HG02852 (cell line): Measurements from ENCODE around the gene FHDC1.

Experiments used
- ATAC-seq: cut with Tn5 transposase; IDR thresholded peaks from one replicate; pipeline ENCODE4 v1.9.1; 2021; ENCODE audit warnings: mild to moderate bottlenecking, moderate library complexity; ENCODE audit not compliant: unreplicated experiment

Gene FHDC1

DNA sequence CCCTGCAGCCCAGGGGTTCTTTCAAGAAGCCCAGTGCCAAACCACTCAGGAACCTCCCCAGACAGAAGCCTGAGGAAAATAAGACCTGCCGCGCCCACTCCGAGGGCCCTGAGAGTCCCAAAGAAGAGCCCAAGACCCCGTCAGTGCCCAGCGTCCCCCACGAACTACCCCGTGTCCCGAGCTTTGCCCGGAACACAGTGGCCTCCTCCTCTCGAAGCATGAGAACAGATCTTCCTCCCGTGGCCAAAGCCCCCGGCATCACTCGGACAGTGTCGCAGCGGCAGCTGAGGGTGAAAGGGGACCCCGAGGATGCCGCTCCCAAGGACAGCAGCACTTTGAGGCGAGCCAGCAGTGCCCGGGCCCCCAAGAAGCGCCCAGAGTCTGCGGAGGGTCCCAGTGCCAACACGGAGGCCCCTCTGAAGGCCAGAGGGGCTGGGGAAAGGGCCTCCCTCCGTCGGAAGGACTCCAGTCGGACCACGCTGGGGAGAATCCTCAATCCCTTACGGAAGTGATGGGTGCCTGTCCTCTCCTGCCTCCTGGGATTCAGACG lies 40.2 kb downstream of the FHDC1 start:
- ATAC-seq, result no peak

DNA sequence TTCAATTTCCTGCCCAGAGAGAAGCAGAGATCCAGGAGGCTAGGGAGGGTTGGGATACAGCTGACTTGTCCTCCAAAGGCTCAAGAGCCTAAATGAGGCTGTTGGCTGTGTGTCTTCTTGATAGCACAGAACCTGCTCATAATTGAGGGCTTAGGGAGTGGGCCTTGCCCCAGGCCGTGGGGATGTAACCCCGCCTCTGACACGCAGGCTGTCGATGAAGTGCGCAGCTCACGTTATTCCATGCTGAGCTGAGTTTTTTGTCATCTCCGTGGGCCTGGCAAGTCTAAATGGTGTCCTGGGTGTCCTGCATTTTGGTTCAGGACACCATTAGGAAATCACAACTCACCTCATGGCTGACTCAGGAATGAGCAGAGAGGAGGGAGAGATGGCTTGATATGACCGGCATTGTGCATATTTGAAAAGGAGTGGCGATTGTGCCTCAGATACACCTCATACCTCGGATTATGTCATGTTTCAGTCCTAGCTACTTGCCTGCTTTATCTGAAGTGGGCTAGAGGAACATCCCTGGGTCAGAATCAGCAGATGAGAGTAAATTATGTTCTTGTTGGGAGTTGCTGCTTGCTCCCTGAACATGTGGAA lies 43.7 kb downstream of the FHDC1 start:
- ATAC-seq, result no peak

DNA sequence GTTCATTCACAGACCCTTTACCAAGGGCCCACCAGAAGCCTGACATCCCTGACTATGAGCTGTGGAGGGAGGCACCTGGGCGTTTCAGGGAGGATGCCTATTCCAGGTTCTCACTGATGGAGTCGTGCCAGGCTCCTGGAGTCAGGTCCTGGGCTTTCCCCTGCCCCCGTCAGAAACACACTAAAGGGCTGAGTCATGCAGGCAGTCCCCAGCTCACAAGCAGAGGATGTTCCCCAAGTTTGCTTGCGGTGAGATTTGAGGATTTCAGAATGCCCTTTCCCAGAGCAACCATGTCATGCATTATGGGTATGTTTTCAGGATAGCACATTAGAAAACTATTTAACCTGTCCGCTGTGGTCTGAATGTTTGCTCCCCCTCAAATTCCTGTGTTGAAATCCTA lies 45.2 kb downstream of the FHDC1 start:
- no peak for ATAC-seq

DNA sequence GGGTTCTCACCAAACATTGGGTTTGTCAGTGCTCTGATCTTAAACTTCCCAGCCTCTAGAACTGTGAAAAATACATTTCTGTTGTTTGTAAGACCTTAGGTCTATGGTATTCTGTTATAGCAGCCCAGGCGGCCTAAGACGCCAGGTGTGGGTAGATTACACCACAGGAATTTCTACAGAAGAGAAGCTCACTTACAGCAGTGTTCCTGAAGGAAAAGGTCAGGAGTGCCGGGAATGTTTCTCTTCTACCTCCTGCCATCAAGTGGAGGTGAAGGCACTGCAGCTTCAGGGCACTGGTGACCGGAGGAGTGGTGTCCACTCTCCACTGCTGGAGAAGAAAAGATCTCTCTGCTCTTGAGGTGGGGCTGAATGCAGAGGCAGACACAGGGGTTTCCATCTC lies 45.7 kb downstream of the FHDC1 start:
- no peak for ATAC-seq

DNA sequence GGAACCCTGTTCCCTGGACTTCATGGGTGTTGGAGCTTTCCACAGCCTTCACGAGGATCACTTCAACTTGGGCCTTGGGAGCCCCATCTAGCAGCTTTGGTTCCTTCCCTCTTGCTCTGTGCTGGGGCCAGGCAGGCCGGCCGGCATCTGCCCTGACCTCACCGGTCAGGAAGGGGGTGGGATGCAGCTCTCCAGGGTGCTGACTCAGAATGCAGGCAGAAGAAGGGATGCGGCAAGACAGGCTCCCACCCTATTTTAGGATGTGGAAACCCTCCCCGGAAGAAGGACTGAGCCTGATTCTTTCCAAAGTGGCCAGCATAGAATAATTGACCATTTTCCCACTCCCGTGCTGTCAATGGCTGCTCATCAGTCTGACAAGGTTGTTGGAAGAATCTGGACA lies 47.1 kb downstream of the FHDC1 start:
- no peak for ATAC-seq

DNA sequence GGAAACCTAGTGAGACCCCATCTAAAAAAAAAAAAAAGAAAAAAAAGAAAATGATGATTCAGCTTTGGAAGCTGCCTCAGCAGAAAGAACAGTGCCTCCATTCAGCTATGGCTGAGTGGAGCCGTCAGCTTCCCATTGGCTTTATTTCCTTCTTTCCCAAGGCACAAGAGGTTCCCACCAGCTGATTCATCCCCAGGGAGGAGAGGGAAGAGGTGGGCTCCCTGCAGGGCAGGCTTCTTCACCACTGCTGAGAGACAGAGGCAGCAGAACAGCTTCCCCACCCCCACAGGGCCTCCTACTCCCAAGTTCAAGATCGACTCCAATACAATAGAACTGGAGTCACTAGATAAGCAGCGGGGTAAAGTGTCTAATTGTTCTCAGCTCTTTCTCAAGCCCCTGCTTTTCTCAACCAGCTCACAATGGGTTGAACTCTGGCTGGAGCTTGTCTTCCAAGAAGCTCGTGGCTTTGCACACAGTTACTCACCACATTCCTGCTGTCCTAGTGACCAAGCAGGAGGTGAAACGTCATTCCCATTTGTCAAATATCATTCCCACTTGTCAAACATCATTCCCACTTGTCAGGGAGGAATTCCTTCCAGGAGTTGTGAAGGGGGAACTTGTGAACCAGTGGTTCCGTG lies 47.8 kb downstream of the FHDC1 start:
- ATAC-seq, result no peak

DNA sequence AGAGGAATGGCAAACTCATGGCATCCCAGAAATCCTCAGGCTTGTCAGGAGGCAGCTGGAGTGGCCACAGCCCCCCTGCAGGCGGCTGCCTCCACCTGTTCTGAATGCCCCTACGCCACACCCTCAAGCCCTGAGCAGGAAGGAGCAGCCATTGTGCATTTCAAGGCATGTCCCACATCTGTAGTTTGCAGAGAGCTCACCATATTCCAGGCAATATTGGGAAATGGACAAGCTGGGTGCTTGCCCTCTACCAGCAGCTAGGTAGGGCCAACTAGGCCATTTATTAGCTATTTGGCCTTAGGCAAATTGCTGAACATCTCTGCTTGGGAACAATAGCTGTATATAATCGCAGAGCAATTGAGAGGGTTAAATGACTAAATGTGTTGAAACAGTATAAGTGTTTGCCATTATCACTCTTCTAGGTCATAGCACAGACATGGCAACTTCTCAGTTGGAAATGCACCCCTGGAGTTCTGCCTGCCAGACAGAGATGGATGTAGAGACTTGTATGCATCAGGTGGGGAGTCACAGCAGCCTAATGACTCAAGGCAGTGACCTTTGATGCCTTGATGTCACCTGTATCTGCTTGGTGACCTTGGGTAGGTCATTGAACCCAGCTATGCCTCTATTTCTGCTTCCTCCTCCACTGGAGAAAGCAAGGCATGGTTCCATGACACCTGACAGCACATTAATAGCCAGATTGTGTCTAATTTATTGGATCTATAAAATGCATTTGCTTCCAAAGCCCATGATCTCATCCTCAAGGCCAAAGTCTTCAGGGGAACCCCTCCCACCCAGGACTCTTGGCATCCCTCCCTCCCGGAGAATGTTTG lies 52.8 kb downstream of the FHDC1 start:
- no peak for ATAC-seq

DNA sequence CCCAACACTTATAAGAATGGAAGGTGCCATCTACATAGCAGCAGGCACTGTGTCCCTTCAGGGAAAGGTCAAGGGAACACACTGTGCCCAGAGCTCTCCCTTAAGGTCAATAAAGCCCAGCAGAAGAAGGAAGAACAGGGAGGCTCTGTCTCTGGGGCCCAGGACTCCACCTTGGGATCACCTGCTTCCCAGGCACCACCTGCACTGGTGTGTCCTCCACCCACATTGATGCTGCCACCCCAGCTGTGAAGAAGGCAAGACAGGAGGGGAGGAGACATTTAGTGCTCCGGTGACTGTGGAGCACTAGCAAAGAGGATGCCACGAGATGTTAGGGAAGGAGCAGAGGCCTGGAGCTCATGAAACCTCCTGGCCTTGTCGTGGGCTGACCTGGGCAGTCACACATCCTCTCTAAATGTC lies 53.4 kb downstream of the FHDC1 start:
- ATAC-seq, result no peak

DNA sequence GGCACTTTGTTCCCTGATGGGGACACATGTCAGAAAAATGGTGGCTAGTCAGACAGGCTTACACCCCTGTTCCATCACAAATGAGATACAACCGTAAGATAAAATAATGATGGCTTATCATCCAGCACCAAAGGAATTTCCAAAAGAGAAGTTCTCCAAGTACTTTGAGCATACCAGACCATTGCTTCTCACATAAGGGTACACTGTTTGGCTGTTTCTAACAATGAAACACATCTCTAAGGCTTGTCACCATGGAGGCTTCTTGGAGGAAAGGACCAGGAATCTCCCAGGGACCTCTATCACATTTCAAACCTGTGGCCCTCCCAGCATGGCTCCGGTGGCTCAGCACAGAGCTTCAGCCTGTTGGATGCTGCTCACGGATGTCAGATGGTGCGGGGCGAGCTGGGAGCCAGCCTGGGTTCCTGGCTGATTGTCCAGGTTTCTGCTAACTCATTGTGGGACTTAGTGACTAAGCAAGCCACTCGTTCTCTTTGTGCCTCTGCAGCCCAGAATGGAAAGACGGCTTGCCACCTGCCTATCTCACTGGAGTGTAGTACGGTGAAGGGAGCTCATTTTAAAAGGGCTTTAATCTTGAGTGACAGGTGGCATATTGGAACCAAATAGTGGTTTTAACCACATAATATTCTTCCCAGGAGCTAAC lies 54.5 kb downstream of the FHDC1 start:
- ATAC-seq, result no peak

DNA sequence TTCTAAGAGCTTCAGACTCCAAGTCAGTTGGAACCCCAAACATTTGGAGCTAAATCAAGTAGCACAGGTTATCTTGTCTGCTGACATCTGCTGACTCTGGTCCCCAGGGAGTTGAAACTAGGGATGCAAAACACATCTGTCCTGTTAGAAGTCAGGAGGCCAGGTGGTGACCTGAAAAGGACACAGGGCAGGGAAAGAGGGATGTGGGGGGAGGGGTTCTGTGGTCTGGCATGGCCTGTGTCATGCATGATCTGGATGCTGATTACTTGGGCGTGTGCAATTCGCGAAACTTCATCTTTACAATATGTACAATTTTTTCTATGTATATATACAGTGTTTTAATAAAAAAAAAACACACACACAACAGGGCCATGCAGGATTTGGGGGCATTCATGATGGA lies 55.3 kb downstream of the FHDC1 start:
- no peak for ATAC-seq

DNA sequence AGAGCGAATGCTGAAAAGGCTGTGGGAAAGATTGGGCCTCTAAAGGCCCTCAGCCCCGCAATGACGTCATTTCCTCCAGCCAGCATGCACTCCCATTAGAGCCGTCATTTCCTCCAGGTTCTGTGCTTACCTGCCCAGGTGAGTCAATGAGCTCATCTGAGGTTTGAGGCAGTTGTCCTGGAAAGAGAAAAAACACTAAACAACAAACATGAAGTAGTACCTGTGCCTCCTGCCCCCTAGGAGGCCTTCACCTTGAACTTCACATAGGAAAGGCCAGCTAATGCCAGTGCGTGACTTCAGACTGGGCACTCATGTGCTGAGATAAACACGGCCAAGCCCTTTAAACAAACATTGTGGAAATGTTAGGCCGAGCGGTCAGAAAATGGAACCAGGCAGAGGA lies 55.9 kb downstream of the FHDC1 start:
- no peak for ATAC-seq

DNA sequence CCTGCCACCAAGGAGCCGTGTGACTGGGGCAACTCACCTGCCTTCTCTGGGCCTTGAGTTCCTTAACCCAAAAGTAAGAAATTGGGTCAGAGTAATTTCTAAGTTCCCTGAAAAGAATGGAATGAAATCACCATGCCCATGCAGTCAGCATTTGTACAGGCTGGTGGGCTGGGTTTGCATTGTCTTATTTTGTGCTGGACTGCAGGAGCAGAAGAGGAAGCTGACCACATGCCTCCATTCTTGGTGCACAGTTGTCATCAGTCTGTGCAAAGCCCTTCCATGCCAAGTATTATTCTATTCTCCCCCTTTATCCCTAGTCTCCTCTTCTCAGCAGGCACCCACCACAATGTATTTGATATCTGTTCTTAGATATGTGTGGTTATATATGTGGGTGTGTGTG lies 56.3 kb downstream of the FHDC1 start:
- no peak for ATAC-seq

DNA sequence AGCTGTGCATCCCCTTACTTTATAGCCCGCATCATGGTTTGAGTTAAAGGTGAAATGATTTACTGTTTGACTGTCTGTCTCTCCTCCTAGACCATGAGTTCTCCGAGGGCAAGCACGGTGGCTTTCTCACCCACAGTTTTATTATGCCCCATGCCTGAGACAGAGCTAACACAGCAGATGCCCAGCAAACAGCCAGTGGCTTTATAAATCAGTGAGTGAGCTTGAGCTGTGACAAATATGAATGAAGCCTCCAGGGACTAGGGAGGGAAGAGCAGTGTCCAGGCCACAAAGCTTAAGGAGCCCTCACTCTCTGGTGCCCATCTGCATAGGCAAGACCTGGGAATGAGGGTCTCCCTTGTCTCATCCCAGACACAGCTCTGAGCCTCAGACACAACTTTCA lies 57.9 kb downstream of the FHDC1 start:
- ATAC-seq, result no peak

DNA sequence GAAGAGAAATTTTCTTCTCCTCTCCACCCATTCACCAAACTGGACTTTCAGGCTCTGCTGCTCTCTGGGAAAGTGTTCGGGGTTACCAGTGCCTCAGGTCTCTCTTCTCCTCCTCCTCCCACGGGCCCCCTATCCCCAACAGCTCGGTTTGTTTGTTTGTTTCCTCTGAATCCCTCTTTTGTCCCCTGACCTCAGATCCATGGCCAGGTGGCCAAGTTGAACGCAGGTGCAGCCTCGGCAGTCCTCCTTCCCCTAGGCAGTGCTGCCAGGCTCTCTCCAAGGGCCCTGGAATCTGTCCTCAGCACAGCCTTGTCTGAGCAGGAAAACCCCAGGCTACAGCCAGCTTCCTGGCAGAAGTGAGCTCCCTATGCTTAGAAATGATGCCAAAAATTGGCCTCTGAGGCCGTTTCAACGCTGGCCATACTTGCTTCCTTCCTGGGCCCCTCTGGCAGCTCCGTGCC lies 60.0 kb downstream of the FHDC1 start:
- ATAC-seq, result no peak

DNA sequence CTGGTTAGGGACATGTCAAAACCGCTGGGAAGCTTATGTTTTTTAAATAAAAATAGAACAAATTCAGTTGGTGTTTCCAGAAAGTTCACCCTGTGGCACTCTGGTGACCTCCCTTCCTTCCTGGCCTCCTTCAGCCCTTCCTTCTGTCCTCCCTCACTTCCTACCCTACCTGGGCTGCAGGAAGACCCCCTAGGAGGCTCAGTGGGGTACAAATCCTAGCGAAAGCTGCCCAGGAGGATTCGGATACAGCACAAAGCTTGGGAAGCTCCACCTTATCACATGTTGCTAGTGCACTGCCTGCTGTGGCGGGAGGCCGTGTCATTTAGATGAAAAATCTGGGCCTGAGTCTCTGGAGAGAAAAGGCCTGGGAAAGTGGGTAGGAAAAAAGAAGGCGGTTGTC lies 60.5 kb downstream of the FHDC1 start:
- ATAC-seq, result no peak

DNA sequence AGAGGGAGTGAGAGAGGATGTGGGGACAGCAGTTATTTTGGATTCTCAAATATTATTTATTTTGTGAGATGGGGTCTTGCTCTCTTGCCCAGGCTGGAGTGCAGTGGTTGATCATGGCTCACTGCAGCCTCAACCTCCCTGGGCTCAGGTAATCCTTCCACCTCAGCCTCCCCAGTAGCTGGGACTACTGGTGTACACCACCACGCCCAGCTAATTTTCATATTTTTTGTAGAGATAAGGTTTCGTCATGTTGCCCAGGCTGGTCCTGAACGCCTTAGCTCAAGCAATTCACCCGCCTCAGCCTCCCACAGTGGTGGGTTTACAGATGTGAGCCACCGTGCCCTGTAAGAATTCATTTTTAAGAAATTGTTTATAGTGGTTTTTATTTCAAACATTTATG lies 61.2 kb downstream of the FHDC1 start:
- ATAC-seq, result no peak

DNA sequence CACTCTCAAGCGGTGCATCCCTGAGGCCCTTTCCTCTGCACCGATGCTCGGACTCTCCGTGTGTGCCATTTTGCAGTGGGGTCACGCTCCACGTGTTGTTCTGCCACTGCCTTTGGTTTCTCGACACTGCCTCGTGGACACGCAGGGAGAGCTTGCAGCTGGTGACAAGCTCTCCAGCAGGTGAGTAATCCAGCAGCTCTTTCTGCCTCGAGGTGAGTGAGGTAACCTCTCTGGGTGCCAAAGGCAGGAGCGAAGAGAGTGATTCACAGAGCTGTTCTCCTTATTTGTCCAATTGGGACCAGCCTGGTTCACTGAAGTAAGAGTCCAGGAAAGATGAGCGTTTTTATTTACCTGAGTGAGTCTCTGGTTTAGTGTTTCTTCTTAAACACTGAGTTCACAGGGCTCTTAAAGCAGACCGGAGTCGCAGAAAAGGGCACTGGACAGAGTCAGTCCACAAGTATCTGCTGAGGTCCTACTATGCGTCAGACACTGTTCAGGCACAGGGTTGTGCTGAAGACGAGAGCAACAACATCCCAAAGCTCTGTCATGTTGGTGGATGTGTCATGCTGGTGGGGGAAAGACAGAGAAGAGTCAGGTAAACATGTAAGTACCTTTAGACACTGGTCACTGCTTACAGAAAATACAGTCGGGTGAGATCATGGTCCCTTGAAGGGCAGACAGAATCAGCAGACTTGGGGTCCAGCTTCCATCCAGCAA lies 61.8 kb downstream of the FHDC1 start:
- ATAC-seq, result no peak

DNA sequence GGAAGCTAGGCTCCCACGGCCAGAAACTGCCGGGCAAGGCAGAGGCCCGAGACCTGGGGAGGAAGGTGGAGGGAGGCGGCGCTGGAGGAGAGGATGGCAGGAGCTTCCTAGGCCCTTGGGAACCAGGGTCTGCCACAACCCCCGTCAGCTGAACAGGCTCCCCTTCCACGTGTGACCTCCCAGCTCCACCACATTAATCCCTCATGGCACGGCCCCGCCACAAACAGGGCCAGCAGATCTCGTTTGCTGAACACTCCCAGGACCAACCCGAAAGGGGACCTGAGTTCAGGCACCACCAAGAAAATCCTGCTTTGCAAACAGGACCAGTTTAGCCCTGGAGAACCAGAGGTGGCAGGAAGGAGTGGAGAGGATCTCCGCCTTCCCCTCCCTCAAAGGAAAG lies 62.7 kb downstream of the FHDC1 start:
- ATAC-seq, result no peak

DNA sequence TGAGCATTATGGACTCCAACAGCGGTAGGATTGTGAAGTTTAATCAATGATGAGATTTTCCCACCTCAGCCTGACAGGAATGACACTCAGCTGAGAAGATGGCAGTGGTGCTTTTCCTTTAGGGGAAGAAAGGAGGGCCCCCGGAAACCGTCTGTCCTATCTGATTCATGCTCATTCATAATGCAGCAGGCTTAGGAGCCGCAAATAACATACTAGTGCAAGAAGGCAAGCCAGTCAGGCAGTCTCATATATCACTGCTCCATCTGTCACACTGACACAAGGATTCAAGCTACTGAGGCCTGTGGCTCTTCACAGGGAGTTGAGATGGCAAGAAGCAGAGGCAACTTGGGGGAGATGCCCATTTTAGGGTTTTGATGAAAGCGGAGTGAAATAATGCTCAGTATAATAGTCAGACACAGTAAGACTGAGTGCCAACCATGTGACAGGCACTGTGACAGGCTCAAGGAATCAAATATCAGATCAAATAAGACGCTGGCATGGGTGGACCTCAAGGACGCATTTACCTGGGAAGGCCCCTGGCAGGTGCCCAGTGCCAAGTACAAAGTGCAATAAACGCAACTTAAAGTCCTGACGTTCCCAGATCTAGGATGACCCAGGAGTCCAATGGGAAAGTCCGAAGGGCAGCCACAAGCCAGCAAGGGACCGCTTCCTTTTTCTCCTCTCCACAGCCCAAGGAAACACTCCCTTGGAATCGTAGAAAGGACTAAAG lies 63.4 kb downstream of the FHDC1 start:
- ATAC-seq, result no peak

DNA sequence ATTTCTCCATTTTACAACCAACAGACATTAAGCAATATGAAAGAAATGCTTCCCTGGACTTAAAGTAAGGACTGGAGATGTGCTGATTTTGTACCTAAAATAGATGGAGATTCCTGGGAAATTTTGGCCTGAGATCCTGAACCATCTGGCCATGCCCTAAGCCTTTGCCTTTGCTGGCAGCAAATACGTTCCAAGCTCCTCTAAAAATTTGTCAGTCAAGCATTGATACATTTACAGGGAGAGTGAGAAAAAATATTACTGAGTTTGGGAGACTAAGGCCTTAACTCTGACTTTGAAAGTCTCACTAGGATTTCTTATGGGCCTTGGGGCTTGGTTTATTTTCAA lies 63.9 kb downstream of the FHDC1 start:
- no peak for ATAC-seq
